NOMO-1 treated with dmso at 0.1 percent for 144 hours (cell line): Measurements from ENCODE around the gene ADAM12.
"Not testable (repeated sequence)": the region's sequence is repeated elsewhere in the genome, so short reads cannot be mapped to it uniquely, and the experiment has no call there.

Experiments
- DNase-seq: peaks from one replicate; lab custom pipeline; 2025; ENCODE audit not compliant: unreplicated experiment; lab: John Stamatoyannopoulos, UW

ADAM12 gene

DNA sequence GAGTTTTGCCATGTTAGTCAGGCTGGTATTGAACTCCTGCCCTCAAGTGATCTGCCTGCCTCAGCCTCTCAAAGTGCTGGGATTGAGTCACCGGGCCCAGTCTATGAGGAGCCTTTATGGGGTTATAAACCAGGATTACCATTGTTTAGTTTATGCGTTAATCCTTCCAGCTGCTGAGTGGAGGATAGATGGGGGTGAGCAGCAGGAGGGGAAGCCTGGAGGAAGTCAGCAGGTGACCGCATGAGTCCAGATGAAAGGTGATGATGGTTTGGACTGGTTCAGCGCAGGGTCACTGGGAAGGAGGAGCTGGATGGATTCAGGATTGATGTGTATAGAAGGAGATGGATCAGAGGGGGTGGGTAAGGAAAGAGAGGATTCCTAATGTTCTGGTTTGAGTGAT, 197.1 kb downstream of the ADAM12 start:
- no peak for DNase-seq

GRCh38 chr10:126188679-126189200, 199.5 kb downstream of the ADAM12 start:
- DNase-seq: no peak

DNA sequence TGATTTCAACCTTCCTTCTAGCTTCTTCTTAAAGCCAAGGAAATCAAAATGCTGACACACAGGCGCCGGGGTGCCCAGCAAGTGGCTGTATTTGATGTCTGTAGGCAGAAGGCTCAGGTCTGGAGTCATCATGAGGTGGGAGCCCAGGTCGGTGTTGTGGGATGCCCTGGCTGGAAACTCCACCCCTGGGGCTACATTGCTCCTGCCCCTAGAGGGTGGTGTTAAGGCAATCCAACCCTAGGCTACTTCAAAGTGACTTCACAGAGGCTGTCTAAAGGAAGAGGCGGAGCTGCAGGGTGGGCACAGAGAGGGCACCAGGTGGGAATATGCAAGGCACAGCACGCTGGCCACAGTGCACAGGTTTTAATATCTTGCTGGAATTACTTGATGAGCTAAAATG, 200.9 kb downstream of the ADAM12 start:
- no peak for DNase-seq

DNA sequence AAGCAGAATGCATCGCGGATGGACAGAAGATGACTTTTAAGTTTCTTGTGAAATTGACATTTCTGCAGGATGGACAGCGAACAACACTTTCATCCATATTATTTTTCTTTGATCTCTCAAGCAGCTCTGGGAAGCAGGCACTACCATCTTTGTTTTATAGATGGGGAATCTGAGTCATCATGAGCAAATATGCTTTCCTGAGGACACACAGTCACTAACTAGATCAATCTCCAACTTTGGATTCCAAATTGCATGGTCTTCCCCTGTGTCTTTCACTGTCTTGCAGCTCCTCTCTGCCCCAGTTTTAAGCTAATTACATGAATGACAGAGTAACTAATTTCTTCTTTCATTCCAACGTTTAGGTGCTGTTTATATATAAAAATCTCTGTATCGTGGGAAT, 201.5 kb downstream of the ADAM12 start:
- DNase-seq: no peak

GRCh38 chr10:126185676-126186447, 202.4 kb downstream of the ADAM12 start:
- DNase-seq: no peak

GRCh38 chr10:126181626-126182025, 206.7 kb downstream of the ADAM12 start:
- no peak for DNase-seq

GRCh38 chr10:126179637-126180036, 208.6 kb downstream of the ADAM12 start:
- no peak for DNase-seq

GRCh38 chr10:126177417-126178030, 210.8 kb downstream of the ADAM12 start:
- no peak for DNase-seq

DNA sequence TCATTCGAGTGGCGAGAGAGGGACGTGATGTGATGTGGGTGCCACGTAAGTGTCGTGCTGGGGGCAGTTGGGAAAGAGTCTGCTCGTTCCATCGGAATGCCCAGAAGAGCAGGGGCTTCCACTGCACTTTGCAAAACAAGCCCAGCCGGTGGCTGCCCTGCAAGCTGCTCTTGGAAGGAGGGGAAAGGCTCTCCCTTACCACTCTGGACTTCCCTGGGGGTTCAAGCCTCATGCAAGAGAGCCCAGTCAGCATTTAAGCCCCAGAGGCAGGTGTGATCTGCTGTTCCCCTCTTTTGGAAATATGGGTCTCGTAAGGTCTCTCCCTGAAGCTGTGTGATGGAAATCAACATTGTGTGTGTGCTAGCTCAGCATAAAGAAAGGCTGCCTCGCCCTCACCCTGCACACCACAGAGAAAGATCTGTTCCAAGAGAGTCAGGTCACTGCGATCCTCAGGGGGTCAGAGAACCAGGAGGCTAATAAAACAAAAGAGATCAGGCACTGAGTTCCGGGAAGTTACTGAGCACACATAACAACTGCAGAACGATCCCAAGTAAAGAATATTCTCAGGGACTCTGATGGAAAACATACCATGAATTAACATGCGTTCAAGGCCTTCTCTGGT, 212.5 kb downstream of the ADAM12 start:
- DNase-seq: no peak

- DNase-seq: not testable (repeated sequence)
Observed at GRCh38 chr10:126172755-126173154, 215.5 kb downstream of the ADAM12 start.

DNA sequence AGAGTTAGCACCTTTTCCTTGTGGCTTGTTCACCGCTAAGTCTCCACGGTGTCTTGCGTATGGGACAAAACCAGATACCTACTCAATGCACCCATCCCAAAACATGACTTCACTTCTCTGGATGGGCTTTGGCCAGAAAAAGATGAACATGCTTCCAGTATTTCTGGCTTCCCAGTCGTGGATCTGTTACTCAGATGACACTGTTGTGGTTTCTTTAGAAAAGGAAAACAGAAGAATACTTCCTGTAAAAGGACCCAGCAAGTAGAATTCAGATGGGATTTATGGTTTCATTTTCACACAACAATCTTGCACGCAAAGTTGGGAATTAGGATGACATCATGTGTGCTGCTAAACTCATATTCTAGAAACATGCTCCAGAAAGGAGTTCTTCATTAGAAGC, 216.7 kb downstream of the ADAM12 start:
- DNase-seq: no peak

DNA sequence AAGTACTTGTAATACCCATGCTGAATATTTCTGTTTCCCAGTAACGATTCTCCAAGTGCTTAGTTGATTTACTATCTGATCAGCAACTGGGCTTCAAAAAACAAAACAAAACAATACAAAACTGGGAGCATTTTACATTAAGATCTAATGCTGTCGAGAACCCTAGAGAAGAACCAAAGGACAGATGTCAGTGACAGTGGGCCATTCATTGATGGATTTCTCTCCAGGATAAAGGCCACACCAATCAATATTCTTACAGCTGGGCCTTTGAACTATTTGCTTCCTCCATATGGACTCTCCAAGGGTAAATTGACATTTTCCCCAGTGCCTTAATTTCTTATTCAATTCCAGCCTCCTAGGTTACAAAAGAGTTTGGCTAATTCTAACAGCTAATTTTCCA, 217.5 kb downstream of the ADAM12 start:
- DNase-seq: no peak

DNA sequence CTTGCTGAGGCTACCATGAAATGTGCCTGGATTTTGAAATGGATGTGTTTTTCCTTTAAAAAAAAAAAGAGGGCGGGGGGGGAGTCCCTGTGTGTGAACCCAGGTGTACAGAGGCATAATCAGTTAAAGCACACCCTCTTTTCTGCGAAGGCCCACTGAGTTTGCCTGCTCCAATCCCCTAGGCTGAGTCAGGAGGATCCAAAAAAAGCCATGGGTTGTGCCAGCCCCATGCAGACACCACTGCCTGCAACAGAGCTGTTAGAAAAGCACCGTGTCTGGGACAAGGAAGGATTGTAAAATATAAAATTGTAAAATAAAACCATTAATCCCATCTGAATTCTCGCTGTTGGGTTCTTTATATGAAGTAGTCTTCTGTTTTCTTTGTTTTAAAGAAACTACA, 217.9 kb downstream of the ADAM12 start:
- no peak for DNase-seq

- no peak for DNase-seq
Observed at GRCh38 chr10:126169899-126170298, 218.4 kb downstream of the ADAM12 start.

- DNase-seq: no peak
Observed at GRCh38 chr10:126166797-126167196, 221.5 kb downstream of the ADAM12 start.

DNA sequence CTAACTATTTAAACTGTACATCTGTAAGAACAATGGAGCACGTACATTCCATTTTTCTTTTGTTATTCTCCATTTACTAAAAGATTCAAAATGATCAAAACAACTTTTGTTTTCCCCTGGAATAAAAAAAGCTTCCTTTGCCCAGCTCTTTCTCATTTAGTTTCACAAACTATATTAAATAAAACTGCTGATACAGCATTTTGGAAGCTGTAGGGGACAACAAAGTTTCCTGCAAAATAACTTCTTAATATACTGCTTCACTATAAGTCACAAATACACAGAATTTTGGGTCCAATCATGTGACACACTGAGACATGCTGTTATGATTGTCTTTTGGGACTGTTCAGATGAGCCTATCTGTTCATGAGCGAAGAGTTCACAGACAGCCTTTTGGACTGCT, 222.4 kb downstream of the ADAM12 start:
- DNase-seq: no peak

GRCh38 chr10:126163506-126163905, 224.8 kb downstream of the ADAM12 start:
- DNase-seq: no peak

- no peak for DNase-seq
Observed at GRCh38 chr10:126161691-126162090, 226.6 kb downstream of the ADAM12 start.

DNA sequence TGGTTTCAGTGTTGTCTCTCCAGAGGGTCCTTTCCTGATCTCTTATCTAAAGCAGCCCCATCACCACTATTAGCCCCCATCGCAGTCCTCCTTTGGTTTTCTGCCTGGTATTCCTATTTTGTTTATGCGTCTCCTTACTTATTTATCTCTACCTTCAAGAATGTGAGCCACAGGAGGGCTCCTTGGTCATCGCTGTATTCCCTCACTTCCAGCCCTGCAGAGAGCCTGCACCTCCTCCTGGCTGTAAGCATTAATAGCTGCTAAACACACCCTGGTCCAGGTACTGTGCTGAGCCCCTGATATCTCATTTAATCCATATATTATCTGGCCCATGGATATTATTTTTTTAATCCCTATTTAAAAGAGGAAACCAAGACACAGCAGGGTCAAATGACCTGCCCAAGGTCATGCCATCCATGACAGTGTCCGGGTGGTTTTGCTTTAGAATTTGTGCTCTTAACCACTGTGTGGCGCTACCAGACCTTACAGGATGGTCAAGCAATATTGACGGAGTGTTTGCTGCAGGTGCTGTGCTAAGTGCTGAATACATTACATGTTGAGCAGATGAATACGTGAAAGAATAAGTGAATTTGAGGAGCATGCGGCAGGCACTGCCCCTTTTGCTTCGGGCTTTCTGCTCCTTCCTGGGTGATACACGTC, 227.2 kb downstream of the ADAM12 start:
- no peak for DNase-seq

DNA sequence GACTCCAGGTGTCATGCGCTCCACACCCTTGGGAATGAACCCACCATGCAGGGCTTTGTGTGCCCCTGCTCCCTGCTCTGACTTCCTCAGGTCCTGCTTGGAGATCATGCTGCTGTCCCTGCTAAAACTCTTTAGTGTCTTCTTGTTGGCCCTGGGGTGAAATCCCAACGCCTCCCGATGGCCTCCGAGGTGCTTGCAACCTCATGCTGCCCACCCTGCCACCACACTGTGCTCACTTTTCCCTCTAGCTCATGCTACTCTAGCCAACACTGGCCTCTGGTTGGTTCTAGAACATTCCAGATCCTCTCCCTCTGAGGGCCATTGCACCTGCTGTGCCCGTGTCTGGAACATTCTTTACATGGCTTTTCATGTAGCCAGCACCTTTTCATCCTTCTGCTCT, 227.7 kb downstream of the ADAM12 start:
- DNase-seq: no peak

DNA sequence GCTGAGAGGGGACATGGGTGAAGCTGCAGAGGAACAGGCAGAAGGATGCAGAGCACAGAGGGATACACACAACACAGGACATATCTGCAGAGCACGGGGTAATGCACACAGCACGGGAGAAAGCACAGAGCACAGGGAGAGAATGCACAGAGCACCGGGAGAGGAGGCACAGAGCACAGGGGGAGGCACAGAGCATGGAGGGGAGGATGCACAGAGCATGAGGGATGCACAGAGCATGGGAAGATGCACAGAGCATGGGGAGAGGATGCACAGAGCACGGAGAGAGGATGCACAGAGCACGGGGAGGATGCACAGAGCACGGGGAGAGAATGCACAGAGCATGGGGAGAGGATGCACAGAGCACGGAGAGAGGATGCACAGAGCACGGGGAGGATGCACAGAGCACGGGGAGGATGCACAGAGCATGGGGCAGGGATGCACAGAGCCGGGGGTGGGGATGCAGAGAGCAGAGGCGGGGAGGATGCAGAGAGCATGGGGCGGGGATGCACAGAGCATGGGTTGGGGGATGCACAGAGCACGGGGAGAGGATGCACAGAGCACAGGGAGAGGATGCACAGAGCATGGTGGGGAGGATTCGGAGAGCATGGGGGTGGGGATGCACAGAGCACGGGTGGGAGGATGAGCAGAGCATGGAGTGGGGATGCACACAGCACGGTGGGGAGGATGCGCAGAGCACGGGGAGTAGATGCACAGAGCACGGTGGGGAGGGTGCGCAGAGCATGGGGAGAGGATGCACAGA, 230.0 kb downstream of the ADAM12 start:
- DNase-seq: no peak
